Sigmoid colon (tissue), 4 donors: ENCODE measurements around the gene USH1C.

Experiments
- POLR2A ChIP-seq, 2 donors: fragments of 450-650 bp; IDR thresholded peaks; one replicate each; pipeline ENCODE4 v1.6.1; 2016; ENCODE audit warnings: antibody characterized with exemption in 2 of 2, mild to moderate bottlenecking in 2 of 2, moderate library complexity in 2 of 2
- POLR2AphosphoS5 ChIP-seq, 4 donors: sonication (generic); formaldehyde crosslinking; IDR thresholded peaks; one replicate each; pipeline ENCODE4 v1.6.1; 2017; ENCODE audit warnings: antibody characterized with exemption in 4 of 4

- TF ChIP-seq POLR2A (IDR thresholded peaks at IDR 0.05) (no peak), POLR2AphosphoS5 (IDR thresholded peaks at IDR 0.05) (no peak)
These were observed 67.2 kb downstream of the USH1C start for GRCh38 chr11:17477084-17477333.
